Activated CD4-positive, alpha-beta T cell treated with anti-CD3 and anti-CD28 coated beads, Interleukin-2, amount 50 U/mL, for 4 hours (primary cell): ENCODE measurements around the gene MYOZ3.

Experiments
- DNase-seq, 2 experiments: peaks; one replicate each; pipeline ENCODE4 v3.0.0-alpha.2; 2020

MYOZ3 gene

DNA sequence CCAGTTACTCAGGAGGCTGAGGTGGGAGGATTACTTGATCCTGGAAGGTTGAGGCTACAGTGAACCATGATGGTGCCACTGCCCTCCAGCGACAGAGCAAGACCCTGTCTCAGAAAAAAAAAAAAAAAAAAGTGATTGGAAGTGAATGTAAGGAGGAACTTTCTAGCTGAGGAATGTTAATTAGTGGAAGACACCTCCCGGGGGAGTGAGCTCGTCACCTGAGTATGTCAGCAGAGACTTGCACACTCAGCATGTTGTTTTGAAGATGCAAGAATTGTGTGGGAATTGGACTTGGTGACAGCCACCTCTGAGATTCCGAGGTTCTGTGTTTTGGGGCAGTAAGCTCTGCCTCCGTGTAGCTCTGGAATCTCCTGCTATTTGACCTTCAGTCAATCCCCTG is 17.0 kb upstream of the MYOZ3 start:
- no peak for DNase-seq

DNA sequence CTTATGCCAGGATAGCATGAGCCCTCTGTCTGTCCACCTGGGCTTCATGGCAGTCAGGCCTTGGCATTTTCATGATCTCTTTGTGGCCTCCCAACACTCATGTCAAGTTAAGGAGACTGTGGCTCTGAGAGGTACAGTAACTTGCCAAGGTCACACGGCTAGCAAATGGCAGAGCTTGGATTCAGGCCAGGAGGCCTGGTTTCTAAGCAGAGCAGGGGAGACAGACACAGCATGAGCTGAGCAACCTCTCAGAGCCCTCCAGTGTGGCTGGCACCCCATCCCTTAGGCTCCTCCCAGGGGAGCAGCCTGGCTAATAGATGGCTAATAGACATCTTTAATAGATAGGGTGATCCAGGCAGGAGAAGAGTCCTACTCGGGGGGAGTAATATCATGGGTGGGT is 16.5 kb upstream of the MYOZ3 start:
- no peak for DNase-seq

DNA sequence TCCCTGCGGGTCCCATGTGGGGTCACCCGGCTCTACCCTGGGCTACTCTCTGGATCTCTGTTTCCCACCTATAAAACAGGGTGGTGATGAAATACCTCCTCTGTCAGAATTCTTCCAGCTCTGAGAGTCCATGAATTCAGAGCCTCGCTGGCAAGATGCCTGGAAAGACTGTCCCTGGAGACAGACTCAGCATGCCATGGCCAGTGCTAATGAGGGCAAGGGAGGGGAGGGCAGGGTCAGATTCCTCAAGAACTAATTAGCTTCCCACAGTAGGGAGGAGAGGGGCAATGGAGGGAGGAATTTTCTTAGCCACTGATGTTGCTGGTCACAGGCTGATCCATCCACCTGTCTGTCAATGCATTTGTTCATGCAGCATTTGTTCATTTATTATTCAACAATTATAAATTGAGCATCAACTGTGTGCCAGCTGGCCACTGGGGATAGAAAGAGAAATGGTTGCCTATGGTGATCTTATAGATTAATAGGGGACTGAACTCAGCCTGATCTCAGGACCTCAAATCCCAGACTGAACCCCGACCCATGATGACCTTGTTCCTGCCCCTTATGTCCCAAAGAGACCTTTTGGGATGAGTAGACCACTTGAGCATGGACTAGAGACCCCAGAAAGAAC is 15.9 kb upstream of the MYOZ3 start:
- no peak for DNase-seq

DNA sequence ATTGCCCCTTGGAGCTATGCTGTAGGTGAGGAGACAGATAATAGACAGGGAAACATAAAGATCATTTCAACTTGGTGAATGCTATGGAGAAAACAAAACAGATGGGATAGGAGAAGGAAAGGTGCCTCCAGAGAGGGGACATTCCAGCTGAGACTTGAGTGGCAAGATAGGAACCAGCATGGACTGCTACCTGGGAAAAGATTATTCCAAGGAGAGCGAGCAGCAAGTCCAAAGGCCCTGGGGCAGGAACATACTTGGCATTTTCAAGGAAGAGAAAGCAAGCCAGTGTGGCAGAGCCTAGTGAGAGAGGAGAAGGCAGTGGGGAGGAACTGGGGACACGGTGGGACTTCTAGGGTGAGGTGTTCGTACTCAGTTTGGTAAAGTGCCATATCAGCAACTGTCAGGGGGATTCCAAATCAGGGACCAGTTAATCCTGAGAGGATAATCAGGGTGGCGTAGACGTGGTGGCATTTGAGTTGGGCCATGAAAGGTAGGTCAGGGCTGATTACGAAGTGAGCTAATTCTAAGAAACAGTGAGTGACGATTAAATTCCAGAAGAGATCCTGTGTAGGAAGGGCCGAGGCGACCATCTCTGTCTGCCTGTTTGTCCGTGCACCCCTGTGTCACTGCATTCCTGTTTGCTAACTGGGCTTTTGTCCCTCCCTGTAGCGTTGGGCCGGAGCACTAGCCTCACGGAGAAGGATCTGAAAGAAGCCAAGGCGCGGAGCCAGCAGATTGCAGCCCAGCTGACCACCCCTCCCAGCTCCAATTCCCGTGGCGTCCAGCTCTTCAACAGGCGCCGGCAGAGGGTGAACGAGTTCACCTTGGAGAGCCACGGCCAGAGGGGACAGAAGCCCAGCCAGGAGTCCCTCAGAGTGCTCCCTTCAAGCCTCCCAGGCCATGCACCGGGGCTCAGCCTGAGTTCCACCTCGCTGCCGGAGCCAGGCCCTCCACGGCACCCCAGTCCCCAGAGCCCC is 13.5 kb upstream of the MYOZ3 start:
- no peak for DNase-seq

DNA sequence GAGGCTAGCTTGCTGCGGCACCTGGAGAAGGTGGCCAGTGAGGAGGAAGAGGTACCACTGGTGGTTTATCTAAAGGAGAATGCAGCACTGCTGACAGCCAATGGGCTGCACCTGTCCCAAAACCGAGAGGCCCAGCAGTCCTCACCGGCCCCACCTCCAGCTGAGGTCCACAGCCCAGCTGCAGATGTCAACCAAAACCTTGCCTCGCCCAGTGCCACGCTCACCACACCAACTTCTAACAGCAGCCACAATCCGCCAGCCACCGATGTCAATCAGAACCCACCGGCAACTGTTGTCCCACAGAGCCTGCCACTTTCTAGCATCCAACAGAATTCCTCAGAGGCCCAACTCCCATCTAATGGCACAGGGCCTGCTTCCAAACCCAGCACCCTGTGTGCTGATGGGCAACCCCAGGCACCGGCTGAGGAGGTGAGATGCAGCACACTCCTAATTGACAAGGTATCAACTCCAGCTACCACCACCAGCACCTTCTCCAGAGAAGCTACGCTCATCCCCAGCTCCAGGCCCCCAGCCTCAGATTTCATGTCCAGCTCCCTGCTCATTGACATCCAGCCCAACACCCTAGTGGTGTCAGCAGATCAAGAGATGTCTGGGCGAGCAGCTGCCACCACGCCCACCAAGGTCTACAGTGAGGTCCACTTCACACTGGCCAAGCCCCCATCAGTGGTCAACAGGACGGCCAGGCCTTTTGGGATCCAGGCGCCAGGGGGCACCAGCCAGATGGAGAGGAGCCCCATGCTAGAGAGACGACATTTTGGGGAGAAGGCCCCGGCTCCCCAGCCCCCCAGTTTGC is 12.6 kb upstream of the MYOZ3 start:
- no peak for DNase-seq

DNA sequence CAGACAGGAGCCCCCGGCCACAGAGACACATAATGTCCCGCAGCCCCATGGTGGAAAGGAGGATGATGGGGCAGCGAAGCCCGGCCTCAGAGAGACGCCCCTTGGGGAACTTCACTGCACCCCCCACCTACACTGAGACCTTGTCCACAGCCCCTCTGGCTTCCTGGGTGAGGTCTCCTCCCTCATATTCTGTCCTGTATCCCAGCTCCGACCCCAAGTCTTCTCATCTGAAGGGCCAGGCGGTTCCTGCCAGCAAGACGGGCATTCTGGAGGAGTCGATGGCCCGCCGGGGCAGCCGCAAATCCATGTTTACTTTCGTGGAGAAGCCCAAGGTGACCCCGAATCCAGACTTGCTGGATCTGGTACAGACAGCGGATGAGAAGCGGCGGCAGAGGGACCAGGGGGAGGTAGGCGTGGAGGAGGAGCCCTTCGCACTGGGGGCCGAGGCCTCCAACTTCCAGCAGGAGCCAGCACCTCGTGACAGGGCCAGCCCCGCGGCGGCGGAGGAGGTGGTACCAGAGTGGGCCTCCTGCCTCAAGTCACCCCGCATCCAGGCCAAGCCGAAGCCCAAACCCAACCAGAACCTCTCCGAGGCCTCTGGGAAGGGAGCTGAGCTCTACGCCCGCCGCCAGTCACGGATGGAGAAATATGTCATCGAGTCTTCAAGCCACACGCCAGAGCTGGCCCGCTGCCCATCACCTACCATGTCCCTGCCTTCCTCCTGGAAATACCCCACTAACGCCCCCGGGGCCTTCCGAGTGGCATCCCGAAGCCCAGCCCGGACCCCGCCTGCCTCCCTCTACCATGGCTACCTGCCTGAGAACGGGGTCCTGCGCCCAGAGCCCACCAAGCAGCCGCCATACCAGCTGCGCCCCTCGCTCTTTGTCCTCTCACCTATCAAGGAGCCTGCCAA is 11.7 kb upstream of the MYOZ3 start:
- no peak for DNase-seq

DNA sequence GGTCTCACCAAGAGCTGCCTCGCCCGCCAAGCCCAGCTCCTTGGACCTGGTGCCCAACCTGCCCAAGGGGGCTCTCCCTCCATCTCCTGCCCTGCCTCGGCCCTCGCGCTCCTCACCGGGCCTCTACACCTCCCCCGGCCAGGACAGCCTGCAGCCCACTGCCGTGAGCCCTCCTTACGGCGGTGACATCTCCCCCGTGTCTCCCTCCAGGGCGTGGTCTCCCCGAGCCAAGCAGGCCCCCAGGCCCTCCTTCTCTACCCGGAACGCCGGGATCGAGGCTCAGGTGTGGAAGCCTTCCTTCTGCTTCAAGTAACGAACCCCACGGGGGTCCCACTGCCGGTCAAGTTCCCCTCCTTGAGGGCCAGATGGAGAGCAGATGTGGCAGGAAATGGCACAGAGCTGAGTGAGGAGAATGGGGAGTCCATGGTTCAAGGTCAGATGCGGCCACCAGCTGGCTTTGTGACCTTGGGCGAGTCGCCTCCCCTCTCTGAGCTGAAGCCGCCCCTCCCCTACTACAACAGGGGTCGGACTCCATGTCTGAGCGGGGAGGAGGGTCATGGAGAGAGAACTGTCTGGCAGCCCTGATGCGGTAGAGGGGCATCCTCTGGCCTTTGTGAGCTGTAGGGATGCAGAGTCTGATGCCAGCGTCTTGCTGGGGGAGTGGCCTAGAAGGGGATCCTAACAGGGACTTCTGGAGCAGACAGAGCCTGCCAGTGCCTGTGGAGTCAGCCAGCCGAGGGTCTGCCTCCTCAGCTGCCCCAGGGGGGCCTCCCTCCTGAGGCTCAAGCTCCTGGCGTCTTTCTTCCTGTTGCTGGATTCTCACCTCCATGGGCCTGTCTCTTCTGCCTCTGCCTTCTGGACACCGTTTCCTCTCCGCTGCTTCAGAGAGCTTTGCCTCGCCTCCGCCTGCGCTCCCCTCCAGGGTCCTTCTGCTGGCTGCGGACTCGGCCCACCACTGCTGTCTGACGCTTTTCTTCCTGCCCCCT is 10.7 kb upstream of the MYOZ3 start:
- no peak for DNase-seq

DNA sequence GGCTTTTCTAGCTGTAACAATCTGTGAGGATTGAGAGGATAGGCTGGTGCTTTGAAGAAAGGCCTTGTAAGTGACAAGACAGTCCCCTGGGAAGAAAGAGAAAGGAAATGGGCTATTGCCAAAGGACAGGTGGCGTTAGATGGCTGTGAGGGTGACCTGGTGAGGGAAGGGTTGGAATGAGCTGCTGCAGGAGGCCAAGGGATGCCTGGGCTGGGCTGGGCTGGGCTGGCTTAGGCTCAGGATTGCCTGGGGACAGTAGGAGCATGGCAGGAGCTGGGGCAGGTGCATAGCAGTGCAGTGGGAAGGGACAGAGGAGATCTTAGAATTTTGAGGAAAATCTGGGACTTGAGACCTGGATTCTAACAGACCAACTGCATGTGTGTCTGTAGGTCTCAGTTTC is 9.7 kb upstream of the MYOZ3 start:
- no peak for DNase-seq

DNA sequence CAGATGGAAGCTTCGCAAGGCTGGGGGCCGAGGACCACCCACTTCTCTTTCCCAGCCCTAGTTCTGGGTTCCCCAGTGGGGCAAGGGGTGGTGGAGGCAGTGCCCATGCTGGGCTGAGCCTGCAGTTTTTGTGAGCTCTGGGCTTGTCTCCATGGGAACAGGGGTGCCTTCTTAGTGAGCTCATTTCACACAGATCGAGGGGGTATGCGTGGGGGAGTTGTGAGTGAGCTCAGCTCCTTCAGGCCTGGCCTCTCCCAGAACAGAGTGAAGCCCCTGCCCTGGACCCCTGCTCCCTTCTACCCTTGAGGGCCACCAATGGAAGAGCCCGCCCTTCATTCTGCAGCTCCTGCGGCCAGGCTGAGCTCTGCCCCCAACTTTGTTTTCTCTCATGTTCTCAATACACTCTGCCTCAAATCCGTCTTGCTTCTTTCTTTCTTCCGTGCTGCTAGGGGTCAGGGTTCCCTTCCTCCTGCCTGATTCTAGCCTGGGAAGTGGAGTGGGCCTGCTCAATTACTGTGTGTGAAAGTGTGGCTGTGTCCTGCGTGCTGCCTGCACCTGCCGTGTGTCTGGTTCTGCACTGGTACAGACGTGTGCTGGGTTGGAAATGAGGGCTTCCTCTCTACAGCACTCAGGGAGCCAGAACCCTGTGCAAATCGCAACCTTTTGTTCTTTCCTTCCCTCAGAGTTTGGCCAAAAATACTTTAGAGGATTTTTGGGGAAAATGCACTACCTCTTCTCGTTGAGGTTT is 9.0 kb upstream of the MYOZ3 start:
- DNase-seq: no peak

DNA sequence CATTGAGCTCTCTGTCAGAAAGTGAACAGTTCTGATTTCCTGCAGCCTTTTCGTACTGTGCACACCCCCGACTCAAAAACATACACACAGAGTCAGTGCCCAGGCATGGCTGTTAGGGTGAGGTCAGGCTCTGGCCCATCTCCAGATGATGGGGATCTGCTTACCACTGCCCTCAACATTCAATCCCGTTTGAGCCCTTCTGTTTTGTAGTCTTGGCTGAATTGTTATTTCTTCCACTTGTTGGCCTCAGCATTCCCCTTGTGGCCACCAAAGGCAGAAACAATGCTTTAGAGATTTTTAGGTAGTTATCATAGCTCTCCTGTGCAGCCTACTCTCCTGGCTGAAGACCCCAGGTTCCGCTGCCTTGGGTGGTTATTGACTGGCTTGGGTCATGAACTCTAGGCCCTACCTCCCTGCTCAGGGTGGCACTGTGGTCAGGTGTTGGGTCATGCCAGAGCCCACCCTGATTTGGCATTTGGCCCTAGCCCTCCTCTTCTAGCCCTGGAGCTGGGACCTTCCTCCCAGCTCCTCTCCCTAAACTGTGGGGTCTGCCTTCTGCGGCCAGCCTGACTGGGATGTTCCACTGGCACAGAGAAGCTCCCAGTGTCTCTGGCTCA is 7.8 kb upstream of the MYOZ3 start:
- DNase-seq: no peak

DNA sequence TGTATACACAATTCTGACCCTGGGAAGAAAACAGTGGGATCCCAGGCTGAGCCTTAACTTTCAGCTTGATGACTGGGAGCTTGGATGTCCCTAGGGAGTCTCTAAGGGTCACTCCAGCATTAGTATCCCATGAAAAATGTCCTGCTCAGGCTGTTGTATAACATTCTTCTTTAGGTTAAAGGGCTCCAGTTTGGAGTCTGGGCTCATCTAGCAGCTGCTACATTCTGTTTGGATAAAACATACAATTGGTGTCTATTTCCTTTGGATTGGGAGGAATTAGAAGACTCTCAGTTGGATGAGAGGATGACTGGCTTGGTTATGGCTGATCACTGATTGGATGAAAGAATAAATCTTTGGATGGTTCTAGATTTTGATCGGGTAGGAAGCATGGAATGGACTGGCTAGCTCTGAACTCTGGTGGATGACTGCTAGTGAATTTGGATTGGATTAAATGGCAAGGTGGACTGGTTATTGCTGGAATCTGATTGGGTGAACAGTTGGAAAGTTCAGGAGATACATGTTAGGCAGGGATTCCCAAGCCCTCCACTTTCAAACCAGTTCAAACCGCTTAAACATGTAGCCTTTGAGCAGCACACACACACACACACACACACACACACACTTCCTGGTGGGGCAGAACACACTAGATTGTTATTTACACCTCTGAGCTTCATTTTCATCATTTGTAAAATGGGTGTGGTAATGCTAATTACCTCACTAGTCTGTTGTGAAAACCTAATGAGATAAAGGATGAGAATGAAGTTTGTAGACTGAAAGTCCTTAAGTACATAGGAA is 7.1 kb upstream of the MYOZ3 start:
- DNase-seq: no peak

DNA sequence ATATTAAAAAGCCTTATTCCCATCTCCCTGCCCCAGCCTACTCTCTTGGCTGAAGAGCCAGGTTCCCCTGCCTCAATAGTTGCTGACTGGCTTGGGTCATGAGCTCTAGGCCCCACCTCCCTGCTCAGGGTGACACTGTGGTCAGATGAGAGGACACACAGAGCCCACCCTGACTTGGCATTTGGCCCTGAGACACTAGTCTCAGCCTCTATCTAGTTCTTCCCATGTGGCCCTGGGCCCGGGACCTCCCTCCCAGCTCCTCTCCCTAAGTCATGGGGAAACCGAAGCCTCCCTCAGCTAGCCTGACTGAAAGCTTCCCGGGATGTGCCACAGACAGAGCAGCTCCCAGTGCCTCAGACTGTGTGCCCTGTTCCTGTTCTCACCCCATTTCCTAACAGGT is 5.8 kb upstream of the MYOZ3 start:
- no peak for DNase-seq

DNA sequence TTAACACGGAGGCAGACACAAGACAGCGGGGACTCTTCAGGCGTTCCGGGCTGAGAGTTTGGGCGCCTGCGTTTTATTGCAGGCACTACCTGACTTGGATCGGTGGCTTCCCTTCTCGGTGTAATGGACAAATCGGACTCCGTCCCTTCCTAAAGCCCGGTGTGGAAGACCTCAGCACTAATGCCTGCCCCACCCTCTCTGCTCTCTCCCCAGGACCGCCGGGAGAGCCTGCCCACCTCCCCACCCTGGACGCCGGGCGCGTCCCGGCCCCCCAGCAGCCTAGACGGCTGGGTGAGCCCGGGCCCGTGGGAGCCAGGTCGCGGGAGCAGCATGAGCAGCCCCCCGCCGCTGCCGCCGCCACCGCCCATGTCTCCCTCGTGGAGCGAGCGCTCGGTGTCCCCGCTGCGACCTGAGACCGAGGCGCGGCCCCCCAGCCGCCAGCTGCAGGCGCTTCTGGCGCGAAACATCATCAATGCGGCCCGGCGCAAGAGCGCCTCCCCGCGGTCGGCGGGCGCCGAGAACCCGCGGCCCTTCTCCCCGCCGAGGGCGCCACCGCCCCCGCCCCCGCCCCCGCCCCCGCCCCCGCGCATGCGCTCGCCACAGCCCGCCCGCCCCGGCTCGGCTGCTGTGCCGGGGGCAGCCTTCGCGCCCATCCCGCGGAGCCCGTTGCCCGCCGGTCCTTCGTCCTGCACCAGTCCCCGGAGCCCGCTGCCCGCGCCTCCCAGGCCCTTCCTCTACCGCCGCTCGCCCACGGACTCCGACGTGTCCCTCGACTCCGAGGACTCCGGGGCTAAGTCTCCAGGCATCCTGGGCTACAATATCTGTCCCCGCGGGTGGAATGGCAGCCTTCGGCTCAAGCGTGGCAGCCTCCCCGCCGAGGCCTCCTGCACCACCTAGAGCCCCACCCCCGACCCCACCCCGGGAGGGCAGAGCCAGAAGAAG is 4.6 kb upstream of the MYOZ3 start:
- peak; percentile 66 to 70 for DNase-seq

DNA sequence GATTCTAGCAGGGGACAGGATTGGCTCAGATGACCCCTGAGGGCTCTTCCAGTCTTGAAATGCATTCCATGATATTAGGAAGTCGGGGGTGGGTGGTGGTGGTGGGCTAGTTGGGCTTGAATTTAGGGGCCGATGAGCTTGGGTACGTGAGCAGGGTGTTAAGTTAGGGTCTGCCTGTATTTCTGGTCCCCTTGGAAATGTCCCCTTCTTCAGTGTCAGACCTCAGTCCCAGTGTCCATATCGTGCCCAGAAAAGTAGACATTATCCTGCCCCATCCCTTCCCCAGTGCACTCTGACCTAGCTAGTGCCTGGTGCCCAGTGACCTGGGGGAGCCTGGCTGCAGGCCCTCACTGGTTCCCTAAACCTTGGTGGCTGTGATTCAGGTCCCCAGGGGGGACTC is 2.9 kb upstream of the MYOZ3 start:
- no peak for DNase-seq

DNA sequence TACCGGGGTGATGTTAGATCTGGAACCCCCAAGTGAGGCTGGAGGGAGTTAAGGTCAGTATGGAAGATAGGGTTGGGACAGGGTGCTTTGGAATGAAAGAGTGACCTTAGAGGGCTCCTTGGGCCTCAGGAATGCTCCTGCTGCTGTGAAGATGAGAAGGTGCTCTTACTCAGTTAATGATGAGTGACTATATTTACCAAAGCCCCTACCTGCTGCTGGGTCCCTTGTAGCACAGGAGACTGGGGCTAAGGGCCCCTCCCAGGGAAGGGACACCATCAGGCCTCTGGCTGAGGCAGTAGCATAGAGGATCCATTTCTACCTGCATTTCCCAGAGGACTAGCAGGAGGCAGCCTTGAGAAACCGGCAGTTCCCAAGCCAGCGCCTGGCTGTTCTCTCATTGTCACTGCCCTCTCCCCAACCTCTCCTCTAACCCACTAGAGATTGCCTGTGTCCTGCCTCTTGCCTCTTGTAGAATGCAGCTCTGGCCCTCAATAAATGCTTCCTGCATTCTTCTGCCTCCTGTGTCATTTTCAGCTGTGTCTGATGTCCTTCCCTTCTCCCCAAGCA is 2.3 kb upstream of the MYOZ3 start:
- DNase-seq: no peak

DNA sequence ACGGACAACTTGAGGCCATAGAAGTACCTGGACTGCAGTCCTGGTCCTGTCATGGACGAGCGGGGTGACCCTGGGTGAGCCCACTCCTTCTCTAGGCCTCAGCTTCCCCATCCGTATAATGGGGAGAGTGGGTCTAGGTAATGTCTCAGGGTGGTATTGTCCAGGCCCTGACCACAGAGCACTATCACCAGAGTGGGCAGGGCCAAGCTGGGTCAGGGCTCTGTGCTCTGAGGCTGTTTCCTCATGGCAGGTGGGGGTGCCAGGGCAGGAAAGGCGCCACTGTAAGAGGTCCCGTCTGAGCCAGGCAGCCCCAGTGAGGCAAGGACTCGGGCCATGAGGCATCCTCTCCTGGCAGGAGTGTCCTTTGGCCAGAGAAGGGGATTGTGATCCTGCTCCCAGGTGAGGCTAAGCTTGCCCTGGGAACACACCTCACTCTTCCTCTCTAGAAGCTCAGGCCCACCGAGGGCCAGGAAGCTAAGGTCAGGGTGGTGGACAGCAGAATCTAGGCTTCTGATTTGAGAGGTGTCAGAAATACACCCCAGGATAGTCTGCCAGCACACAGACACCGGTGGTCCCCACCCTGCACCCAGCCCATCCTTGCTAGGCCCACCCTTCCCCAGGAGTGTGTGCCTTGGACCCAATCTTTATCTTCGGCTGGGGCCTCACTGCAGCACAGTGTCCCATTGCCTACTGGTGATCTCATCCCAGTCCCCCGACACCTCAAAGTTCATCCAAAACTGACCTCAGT is 1.5 kb upstream of the MYOZ3 start:
- no peak for DNase-seq
